GM12872 (cell line): Measurements from ENCODE around the gene CCSER1.

Experiments used
- CTCF ChIP-seq: IDR thresholded peaks from 3 replicates; pipeline ENCODE4 v1.5.1; 2011; ENCODE audit warnings: low read depth, mild to moderate bottlenecking, low read length, moderate library complexity; ENCODE audit not compliant: insufficient read depth

CCSER1 gene

DNA sequence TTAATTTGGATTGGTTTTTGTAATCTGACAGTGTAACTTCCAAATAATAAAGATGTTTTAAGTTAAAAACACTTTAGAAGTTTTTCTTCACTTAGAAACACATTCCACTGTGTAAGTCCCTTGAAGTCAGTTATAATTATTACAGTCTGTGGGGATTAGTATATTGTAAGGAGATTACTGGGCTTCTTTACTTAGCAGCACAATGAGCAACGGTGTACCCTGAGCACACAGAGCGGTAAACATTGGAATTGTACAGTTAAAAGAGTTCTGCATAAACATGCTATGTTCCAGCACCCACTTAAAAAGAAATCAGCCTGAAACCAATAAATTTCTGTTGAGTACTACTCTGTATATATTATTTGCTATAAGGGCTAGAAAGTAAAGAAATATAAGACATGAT is 44.3 kb downstream of the CCSER1 start:
- no peak for TF ChIP-seq CTCF

- TF ChIP-seq CTCF, result no peak
Observed at GRCh38 chr4:90174621-90175023, 47.4 kb downstream of the CCSER1 start.

DNA sequence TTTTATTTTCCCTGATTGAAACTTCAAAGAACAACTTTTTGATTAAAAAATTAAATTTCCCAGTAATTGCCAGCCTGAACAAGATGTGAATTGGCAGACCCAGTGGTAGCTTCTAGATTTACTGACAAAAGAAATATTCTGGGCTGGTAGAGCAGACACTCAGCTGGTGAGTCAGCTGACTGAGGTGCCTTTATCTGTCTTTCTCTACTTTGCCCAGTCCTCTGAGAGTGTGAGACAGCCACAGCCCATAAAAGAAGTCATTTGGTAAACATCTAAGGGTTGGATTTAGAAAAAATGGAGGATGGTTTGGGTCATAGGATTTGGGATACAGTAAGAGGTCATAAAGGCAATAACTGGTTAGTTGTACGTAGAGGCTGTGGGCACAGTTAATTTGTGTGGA is 54.5 kb downstream of the CCSER1 start:
- TF ChIP-seq CTCF, result no peak

DNA sequence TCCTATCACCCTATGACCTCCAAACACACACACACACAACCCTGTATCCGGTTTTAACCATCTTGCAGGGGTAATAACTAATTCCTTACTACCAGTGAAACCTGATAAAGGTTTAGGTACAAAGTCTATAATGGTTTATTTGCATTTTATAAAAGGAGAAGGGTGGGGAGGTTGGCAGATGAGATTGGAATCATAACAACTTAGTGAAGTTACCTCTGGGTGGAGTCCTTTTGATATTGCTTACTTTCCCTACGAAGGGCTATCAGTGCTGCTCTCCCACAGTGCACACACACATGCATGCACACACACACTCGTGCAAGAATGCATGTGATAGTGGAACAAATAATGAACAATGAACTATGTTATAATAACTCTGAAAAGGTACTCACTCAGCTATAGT is 56.1 kb downstream of the CCSER1 start:
- no peak for TF ChIP-seq CTCF

DNA sequence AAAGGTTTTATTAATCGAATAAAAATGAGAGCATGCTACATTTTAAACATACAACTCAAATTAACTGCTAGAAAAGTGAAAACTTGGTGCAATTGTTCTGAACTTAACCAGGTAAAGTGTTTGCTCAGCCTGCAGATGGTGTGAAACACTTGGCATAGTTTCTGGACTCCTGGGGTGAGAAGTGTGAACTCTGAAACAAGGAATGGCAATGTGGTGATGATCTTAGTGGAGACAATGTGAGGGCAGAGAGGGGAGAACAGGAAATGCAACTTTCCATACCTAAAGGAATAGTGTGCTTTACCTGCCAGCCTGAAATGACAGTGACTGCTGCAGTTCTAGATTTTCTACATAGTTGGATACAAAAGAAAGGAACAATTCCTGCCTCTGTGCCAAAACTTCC is 57.4 kb downstream of the CCSER1 start:
- no peak for TF ChIP-seq CTCF

GRCh38 chr4:90185416-90185815 is 58.2 kb downstream of the CCSER1 start:
- no peak for TF ChIP-seq CTCF

DNA sequence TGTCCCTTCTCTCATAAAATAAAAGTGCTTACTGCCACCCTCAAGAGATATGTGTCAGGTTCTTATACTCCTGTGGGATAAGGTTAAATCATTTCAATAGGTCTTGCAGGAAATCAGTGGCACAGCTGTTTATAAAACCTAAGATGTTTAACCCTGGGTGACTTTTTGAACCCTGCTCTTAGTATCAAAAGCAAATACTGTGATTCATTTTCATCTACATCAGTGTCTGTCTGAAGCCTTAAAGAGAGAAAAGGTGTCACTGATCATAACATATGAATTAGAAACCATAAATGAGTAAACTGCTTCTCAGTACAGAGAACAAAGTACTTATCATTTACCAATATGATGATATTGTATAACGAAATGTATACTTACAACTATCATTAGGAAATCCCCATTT is 59.0 kb downstream of the CCSER1 start:
- no peak for TF ChIP-seq CTCF

DNA sequence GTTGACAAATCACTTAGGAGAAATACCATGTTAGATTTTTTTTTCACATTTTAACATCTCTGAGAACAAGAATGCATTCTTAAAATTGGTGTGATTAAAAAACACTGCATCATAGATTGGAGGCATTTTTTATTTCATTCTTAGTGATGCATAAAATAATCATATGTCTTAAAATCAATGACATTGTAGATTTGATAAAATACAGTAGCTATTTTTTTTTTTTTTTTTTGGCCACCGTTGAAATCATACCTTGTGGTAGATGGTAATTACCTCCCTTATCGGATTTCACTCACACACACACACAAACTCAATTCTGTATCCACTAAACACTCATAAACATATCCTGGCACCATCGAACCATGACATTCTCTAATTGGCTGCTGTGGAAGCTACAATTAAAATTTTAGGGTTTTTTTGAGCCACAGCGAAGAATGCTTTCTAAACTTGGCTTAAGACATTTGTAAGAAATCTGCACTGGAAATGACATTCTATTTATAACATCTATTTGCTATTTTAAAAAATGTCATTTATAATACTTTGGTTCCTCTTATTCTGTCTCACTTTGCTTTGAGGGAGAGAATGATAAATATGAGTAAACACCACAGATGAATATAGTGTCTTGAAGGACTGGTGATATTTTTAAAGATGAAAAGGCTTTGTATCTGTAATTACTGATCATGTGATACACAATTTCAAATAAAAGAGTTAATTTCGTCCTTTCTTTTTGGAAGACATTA is 60.1 kb downstream of the CCSER1 start:
- TF ChIP-seq CTCF, result no peak
